NCI-H526 treated with DMSO at 0.1 percent for 48 hours (cell line): ENCODE data around the gene ALOX15B.
"Not testable (repeated sequence)": the region's sequence is repeated elsewhere in the genome, so short reads cannot be mapped to it uniquely, and the experiment has no call there.

Source experiments
- DNase-seq: peaks from one replicate; lab custom pipeline; 2025; lab: John Stamatoyannopoulos, UW

The ALOX15B gene

DNA sequence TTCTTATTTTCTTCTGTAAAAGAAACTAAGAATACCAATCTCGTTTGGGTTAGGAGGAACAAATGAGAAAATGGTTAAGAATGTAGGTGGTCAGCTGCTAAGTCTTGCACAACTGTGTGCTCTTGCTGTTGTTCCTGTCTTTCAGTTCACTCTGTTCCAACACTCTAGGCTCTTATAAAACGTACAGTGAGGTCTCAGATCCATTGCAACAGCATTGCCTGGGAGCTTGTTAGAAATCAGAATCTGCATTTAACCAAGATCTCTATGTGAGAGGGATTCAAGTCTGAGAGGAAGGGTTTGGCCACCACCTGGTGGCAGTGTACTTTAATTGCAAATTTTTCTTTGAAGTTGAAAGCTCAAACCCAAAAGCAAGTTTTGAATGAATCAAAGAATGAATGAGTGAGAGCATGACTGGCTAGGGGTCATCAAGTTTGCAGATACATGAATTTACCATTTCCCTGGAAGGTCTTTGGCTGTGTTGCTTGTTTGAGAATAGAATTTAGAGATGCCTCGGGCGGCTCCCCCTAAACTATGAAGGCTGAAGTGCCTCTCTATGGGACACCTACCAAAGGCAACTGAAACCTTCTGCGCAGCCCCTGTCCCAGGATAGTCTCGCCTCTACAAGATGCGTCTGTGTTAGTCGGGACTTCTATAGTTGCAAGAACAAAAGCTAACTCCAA is 2.5 kb downstream of the ALOX15B start:
- DNase-seq, result peak; percentile 7

GRCh38 chr17:8041979-8042378 is 3.1 kb downstream of the ALOX15B start:
- no peak for DNase-seq

DNA sequence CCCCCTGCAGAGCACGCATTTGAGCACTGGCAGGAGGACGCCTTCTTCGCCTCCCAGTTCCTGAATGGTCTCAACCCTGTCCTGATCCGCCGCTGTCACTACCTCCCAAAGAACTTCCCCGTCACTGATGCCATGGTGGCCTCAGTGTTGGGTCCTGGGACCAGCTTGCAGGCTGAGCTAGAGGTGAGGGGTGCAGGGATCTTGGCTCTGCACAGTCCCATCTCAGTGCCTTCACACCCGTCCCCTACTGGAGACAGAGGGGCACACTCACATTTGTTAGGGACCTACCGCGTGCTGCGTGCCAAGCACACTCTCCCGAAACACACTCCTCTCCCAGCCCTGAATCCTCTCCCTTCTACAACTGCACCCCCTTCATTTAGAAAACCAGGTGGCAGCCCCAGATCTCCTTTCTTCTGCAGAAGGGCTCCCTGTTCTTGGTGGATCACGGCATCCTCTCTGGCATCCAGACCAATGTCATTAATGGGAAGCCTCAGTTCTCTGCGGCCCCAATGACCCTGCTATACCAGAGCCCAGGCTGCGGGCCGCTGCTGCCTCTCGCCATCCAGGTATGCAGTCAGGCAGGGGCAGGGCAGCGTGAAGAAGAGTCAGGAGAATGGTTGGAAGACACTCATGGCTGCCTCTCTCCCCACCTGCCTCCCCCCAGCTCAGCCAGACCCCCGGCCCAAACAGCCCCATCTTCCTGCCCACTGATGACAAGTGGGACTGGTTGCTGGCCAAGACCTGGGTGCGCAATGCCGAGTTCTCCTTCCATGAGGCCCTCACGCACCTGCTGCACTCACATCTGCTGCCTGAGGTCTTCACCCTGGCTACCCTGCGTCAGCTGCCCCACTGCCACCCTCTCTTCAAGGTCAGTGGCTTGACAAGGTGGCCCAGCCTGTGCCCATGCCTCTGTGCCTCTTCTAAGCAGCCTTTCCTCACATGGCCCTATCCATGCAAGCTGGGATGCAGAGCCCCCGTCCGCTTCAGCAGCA is 6.3 kb downstream of the ALOX15B start:
- no peak for DNase-seq

DNA sequence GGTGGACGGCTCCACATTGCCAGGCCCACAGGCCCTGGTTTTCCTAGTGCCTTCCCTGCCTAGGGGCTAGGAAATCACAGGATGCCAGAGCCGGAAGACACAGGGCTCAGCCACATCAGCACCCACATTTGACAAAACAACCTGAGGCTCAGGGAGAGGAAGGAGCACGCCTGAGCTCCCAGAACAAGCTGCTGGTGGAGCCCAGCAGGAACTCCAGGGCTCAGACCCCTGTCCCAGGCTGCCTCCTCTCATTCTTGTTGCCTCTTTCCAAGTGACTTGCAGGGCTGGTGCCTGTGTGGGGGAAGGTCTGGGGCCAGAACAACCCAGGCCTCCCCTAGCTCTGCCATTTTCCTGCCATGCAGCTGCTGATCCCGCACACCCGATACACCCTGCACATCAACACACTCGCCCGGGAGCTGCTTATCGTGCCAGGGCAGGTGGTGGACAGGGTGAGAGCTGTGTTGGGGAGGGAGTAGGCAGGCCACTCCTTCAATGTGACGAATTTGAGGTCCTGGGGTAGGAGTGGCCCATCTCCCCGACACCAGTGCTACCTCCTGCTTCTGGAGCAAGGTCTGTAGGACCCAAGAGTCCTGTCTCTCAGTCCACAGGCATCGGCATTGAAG is 7.6 kb downstream of the ALOX15B start:
- DNase-seq, result no peak

GRCh38 chr17:8046929-8047768 is 8.3 kb downstream of the ALOX15B start:
- DNase-seq, result no peak

GRCh38 chr17:8047769-8048110 is 8.9 kb downstream of the ALOX15B start:
- DNase-seq, result no peak

DNA sequence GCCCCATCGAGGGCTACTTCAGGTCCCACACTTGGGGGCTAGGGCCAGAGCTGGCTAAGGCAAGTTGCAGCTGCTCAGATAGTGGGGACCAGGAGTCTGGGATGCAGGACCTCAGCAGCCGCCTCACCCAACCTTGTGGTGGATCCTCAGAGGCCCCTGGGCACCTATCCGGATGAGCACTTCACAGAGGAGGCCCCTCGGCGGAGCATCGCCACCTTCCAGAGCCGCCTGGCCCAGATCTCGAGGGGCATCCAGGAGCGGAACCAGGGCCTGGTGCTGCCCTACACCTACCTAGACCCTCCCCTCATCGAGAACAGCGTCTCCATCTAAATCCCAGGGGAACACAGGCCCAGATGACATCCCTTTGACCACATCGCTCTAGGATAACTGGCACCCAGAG is 9.4 kb downstream of the ALOX15B start:
- DNase-seq, result no peak

DNA sequence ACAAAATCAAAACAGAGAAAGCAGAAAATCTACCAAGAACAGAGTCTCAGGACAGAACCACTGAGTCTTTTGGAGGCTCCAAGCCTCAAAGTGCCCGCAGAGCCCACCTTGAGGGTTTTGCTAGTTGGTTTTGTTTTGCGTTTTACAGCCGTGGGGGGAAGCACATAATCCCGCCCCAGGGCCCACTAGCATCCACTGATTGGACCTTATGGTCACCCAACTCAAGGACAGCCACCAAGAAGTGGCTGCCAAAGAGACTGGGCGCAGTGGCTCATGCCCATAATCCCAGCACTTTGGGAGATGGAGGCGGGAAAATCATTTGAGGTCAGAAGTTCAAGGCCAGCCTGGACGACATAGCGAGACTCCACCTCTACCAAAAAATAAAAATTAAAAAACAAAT is 9.9 kb downstream of the ALOX15B start:
- DNase-seq, result no peak

GRCh38 chr17:8051831-8052230 is 13.0 kb downstream of the ALOX15B start:
- no peak for DNase-seq

DNA sequence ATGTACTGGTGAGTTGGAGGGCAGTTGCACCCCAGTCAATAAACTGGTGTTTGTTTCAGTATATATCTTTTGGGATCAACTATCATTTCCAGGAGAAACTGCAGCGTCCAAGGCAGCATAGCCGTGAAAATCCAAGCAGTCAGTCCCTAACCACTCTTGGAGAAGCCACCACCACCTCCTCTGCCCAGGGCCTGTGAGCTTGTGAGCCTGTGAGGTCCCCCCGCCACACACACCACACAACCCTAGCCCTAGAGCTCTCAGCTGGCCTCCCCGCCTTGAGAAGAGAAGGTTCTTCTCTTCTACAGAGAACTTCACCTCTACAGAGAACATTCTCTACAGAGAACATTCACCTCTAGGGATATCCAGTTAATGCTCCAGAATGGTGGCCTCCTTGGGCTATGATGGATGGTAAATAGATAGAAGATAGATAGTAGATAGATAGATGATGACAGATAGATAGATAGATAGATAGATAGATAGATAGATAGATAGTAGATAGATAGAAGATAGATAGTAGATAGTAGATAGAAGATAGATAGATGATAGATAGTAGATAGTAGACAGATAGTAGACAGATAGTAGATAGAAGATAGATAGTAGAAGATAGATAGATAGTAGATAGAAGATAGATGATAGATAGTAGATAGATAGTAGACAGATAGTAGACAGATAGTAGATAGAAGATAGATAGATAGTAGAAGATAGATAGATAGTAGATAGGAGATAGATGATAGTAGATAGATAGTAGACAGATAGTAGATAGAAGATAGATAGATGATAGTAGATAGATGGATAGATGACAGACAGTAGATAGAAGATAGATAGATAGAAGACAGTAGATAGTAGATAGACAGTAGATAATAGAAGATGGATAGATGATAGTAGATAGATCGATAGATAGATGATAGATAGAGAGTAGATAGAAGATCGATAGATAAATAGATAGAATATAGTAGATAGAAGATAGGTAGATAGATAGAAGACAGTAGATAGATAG is 13.7 kb downstream of the ALOX15B start:
- no peak for DNase-seq

DNA sequence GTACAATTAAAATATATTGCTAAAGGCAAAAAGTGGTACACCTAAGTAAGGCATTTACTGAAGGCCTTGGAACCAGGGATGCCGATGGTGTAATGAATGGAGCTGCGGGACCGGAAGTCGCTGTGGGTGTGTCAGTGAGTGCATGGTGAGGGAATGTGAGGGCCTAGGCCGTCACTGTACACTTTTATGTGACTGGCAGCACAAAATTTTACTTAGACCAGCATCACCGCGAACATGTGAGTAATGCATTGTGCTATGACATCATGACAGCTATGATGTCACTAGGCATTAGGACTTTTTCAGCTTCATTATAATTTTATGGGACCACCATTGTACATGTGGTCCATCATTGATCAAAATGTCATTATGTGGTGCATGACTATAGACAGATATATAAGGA is 14.7 kb downstream of the ALOX15B start:
- no peak for DNase-seq

DNA sequence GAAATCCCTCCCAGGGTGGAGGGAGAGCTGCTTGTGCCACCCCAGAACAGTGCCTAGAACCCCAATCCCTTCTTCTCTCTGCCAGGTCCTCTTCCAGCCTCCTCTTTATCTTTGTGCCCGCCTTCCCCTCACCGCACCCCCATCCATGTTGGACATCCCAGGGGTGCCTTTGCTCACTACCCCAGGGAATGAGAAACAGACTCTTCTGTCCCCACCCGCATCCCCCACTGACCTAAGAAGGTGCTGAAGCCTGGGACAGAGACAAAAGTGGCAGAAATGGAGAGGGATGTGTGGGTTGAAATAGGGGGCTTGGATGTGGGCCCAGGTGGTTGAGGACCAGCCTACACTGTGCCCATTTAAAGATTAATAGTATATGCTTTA is 17.0 kb downstream of the ALOX15B start:
- DNase-seq, result no peak

DNA sequence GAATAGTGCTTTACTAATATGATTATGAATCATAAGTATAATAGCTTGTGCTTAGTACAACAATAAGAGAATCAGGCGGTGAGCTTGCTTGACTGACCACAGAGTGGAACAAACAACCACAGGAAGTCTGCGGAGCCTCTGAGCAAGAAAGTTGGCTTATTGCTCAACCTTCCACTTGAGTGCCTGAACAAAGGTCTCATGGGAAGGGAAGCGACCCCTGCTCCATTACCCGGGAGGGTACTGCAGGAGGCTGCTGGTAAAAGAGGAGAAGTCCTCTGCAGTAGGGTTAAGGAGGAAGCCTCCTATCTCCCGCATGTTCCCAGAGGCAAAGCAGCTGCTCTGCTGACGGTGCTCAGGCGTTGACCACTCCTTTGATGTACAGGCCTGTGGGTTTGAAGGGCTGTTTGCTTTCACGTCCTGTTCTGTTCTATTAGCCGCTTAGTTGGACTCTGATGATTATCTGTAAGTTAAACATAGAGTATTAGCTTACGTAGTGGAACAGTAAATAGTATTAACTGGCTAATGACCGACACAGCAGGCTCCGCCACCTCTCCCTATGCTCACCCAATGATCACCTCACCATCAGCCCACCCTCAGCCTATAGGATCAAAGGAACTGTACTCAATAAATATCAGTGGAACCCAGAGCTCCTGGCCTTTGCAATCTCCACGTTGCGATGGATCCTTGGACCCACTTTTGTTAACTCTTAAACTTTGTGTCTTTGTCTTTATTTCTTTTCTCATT is 17.5 kb downstream of the ALOX15B start:
- DNase-seq, result no peak

DNA sequence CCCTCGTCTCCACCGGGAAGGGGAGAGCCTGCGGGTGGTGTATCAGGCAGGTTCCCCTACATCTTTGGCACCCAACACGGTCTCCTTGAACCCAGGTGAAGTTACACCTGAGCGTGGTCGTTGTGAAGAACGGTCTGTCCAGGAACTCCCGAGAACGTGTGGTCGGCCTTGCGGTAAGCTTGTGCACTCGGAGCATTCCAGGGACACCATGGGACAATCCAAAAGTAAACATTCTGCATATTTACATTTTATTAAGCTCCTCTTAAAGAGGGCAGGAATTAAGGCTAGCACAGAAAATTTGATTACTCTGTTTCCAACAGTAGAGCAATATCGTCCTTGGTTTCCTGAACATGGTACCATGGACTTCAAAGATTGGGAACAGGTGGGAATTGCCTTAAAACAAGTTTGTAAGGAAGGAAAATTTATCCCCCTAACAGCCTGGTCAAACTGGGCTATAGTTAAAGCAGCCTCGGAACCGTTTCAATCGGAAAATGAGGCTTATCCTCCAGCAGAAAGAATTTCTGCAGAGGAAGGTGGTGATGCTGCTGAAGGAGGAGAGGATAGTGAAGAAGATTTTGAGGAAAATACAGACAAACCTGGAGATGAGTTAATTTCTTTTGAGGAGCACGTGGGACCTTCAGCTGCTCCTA is 18.2 kb downstream of the ALOX15B start:
- DNase-seq, result no peak

DNA sequence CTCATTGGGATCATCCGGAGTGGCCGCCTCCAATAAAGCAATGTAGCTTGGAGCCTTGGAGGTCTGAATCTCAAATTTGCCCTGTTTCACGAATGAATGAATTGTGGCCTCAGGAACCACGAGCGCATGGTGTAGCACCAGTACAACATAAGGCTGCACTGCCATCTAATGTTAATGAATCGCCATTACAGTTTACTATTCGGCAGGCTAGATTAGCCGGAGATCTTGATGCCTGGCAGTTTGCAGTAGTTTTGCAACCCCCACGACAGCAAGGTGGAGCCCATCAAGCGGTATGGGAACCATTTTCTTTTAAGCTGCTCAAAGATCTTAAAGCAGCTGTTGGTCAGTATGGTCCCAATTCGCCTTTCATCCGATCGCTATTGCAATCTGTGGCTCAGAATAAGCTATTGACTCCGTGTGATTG is 18.8 kb downstream of the ALOX15B start:
- DNase-seq, result peak; percentile 70

- DNase-seq, result no peak
Measured at GRCh38 chr17:8059131-8059530, 20.3 kb downstream of the ALOX15B start.

DNA sequence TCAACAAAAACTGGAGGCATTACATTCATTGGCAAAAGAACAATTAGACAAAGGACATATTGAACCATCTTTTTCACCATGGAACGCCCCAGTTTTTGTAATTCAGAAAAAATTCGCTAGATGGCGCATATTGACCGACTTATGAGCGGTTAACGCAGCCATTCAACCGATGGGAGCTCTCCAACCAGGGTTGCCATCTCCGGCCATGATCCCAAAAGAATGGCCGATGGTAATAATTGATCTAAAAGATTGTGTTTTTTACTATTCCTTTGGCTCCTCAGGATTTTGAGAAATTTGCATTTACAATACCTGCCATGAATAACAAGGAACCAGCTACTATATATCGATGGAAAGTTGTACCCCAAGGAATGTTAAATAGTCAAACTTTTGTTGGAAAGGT is 21.4 kb downstream of the ALOX15B start:
- DNase-seq, result peak; percentile 13

DNA sequence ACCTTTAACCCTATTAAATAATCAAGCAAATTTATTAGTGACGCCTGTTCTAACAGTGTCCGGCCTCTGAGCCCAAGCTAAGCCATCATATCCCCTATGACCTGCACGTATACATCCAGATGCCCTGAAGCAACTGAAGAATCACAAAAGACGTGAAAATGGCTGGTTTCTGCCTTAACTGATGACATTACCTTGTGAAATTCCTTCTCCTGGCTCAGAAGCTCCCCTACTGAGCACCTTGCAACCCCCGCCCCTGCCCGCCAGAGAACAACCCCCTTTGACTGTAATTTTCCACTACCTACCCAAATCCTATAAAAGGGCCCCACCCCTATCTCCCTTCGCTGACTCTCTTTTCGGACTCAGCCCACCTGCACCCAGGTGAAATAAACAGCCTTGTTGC is 23.0 kb downstream of the ALOX15B start:
- not testable (repeated sequence) for DNase-seq

GRCh38 chr17:8062435-8062806 is 23.6 kb downstream of the ALOX15B start:
- DNase-seq, result no peak
